ENCODE data around the gene GOLGA6L9. TPM values are rescaled to one million over a fixed set of nuclear protein-coding genes. Genes with fewer than 3 reads are reported as not detected.
"Not testable (repeated sequence)": the region's sequence is repeated elsewhere in the genome, so short reads cannot be mapped to it uniquely, and the experiment has no call there.

Gene GOLGA6L9
- total RNA-seq: 1 to 10 TPM; 2.8 to 3.8 TPM
- long read RNA-seq, partial matches to known transcripts: 2 of 3 reads
- long read RNA-seq, other reads (novel, unspliced or antisense): 1 of 3 reads

GRCh38 chr15:82429693-82430092 is at the start of gene GOLGA6L9:
Gene GOLGA6L9, plus strand, starts transcription at chr15:82429816. Its CDS starts 264 bp downstream, at chr15:82430080.
- DNase-seq; ATAC-seq; intact Hi-C loops (cut with DNase I, micrococcal nuclease): not testable (repeated sequence)

GRCh38 chr15:82381330-82381955 is 48.2 kb upstream of the GOLGA6L9 start:
- ATAC-seq; intact Hi-C loops (cut with DNase I, micrococcal nuclease); DNase-seq: not testable (repeated sequence)

GRCh38 chr15:82387209-82387608 is 42.4 kb upstream of the GOLGA6L9 start:
- intact Hi-C loops (cut with DNase I, micrococcal nuclease); DNase-seq; ATAC-seq: not testable (repeated sequence)

- ATAC-seq; intact Hi-C loops (cut with DNase I, micrococcal nuclease); DNase-seq: not testable (repeated sequence)
These were observed 39.5 kb upstream of the GOLGA6L9 start for GRCh38 chr15:82390152-82390551.

- intact Hi-C loops (cut with DNase I, micrococcal nuclease); DNase-seq; ATAC-seq: not testable (repeated sequence)
These were observed 37.5 kb upstream of the GOLGA6L9 start for GRCh38 chr15:82392077-82392476.

GRCh38 chr15:82393671-82394070 is 35.9 kb upstream of the GOLGA6L9 start:
- intact Hi-C loops (cut with DNase I, micrococcal nuclease): no loop called here
- ATAC-seq (no peak), DNase-seq (no peak)

- ATAC-seq; intact Hi-C loops (cut with DNase I, micrococcal nuclease); DNase-seq: not testable (repeated sequence)
These were observed 33.8 kb upstream of the GOLGA6L9 start for GRCh38 chr15:82395788-82396187.

GRCh38 chr15:82397817-82398216 is 31.8 kb upstream of the GOLGA6L9 start:
- intact Hi-C loops (cut with DNase I, micrococcal nuclease): no loop called here

GRCh38 chr15:82398785-82399184 is 30.8 kb upstream of the GOLGA6L9 start:
- no peak for DNase-seq
- ATAC-seq: no peak
- intact Hi-C loops (cut with DNase I, micrococcal nuclease): no loop called here

More at GRCh38 chr15:82397817-82398216, 31.8 kb upstream of the GOLGA6L9 start:
- ATAC-seq: no peak
- no peak for DNase-seq

- intact Hi-C loops (cut with DNase I, micrococcal nuclease); DNase-seq; ATAC-seq: not testable (repeated sequence)
These were observed 30.1 kb upstream of the GOLGA6L9 start for GRCh38 chr15:82399366-82400103.

- ATAC-seq; DNase-seq; intact Hi-C loops (cut with DNase I, micrococcal nuclease): not testable (repeated sequence)
These were observed 27.7 kb upstream of the GOLGA6L9 start for GRCh38 chr15:82401918-82402317.

GRCh38 chr15:82402341-82402740 is 27.3 kb upstream of the GOLGA6L9 start:
- DNase-seq; ATAC-seq; intact Hi-C loops (cut with DNase I, micrococcal nuclease): not testable (repeated sequence)

GRCh38 chr15:82406211-82406610 is 23.4 kb upstream of the GOLGA6L9 start:
- DNase-seq; ATAC-seq; intact Hi-C loops (cut with DNase I, micrococcal nuclease): not testable (repeated sequence)

GRCh38 chr15:82410306-82410705 is 19.3 kb upstream of the GOLGA6L9 start:
- intact Hi-C loops (cut with DNase I, micrococcal nuclease); DNase-seq; ATAC-seq: not testable (repeated sequence)

GRCh38 chr15:82411595-82411994 is 18.0 kb upstream of the GOLGA6L9 start:
- ATAC-seq; intact Hi-C loops (cut with DNase I, micrococcal nuclease); DNase-seq: not testable (repeated sequence)

GRCh38 chr15:82414525-82415191 is 15.0 kb upstream of the GOLGA6L9 start:
- DNase-seq; intact Hi-C loops (cut with DNase I, micrococcal nuclease): not testable (repeated sequence)
- peak; percentile 89 for ATAC-seq

- ATAC-seq; DNase-seq; intact Hi-C loops (cut with DNase I, micrococcal nuclease): not testable (repeated sequence)
These were observed 9.1 kb upstream of the GOLGA6L9 start for GRCh38 chr15:82420516-82420915.

GRCh38 chr15:82420966-82421365 is 8.7 kb upstream of the GOLGA6L9 start:
- intact Hi-C loops (cut with DNase I, micrococcal nuclease); ATAC-seq; DNase-seq: not testable (repeated sequence)

- ATAC-seq; DNase-seq; intact Hi-C loops (cut with DNase I, micrococcal nuclease): not testable (repeated sequence)
These were observed 2.5 kb upstream of the GOLGA6L9 start for GRCh38 chr15:82427117-82427516.
